Fibroblast of lung (primary cell): ENCODE results near the gene TMEM179. TPM values are rescaled to one million over a fixed set of nuclear protein-coding genes. Genes with fewer than 3 reads are reported as not detected.

Experiments used
- DNase-seq, 2 donors: peaks; one replicate each; pipeline versions ENCODE4 v3.0.0 to v3.0.0-alpha.2; 2010; ENCODE audit warnings: low read depth in 2 of 2
- H2AFZ ChIP-seq: 2 replicates; pipeline ENCODE4 v1.5.1; 2012; ENCODE audit warnings: low read length, control low read depth, inconsistent platforms
- H3K27ac ChIP-seq: 2 replicates; pipeline ENCODE4 v1.5.1; 2011; ENCODE audit warnings: low read length, control low read depth; ENCODE audit not compliant: insufficient read depth
- H3K27me3 ChIP-seq: 2 replicates; pipeline ENCODE4 v1.5.1; 2011; ENCODE audit warnings: mild to moderate bottlenecking, low read length; ENCODE audit not compliant: control insufficient read depth, insufficient read depth
- H3K36me3 ChIP-seq: 2 replicates; pipeline ENCODE4 v1.5.1; 2011; ENCODE audit warnings: low read length; ENCODE audit not compliant: control insufficient read depth, insufficient read depth
- H3K4me1 ChIP-seq: 2 replicates; pipeline ENCODE4 v1.5.1; 2011; ENCODE audit warnings: low read length; ENCODE audit not compliant: control insufficient read depth, insufficient read depth; ENCODE audit errors: extremely low read depth
- H3K4me2 ChIP-seq: 2 replicates; pipeline ENCODE4 v1.5.1; 2011; ENCODE audit warnings: low read length, control low read depth; ENCODE audit not compliant: insufficient read depth; ENCODE audit errors: extremely low read depth
- H3K4me3 ChIP-seq, 4 experiments: fragments of 200-600 bp in 1 of 4; sonication (generic) in 1 of 4; replicated peaks in 1 of 4; 2 replicates each; pipeline ENCODE4 v1.5.1; 2011 to 2016; ENCODE audit warnings: low read length in 4 of 4, low read depth in 3 of 4, mild to moderate bottlenecking in 3 of 4, control low read depth in 2 of 4, inconsistent platforms in 1 of 4, mixed read lengths in 1 of 4; ENCODE audit not compliant: insufficient read depth in 1 of 4; ENCODE audit errors: control extremely low read depth in 1 of 4
- H3K79me2 ChIP-seq: 2 replicates; pipeline ENCODE4 v1.5.1; 2012; ENCODE audit warnings: mild to moderate bottlenecking, low read length, inconsistent platforms; ENCODE audit not compliant: control insufficient read depth, insufficient read depth
- H3K9ac ChIP-seq: 2 replicates; pipeline ENCODE4 v1.5.1; 2011; ENCODE audit warnings: mild to moderate bottlenecking, low read length, control low read depth; ENCODE audit not compliant: insufficient read depth
- H3K9me3 ChIP-seq: 2 replicates; pipeline ENCODE4 v1.5.1; 2012; ENCODE audit warnings: low read depth, low read length; ENCODE audit not compliant: control insufficient read depth, insufficient read depth
- H4K20me1 ChIP-seq: 2 replicates; pipeline ENCODE4 v1.5.1; 2011; ENCODE audit warnings: low read length; ENCODE audit not compliant: control insufficient read depth, insufficient read depth; ENCODE audit errors: extremely low read depth
- CTCF ChIP-seq, 2 donors: IDR thresholded peaks in 1 of 2; conservative IDR thresholded peaks in 1 of 2; 1 replicate in 1 of 2; 2 replicates in 1 of 2; pipeline ENCODE4 v1.5.1; 2011 to 2012; ENCODE audit warnings: low read length in 2 of 2, control low read depth in 1 of 2, inconsistent platforms in 1 of 2, low read depth in 1 of 2, mild to moderate bottlenecking in 1 of 2
- EZH2 ChIP-seq: IDR thresholded peaks from 2 replicates; pipeline ENCODE4 v1.5.1; 2012; ENCODE audit warnings: low read length, control low read depth, mild to moderate bottlenecking; ENCODE audit errors: missing control alignments
- polyA plus RNA-seq, 2 donors: library from polyadenylated mRNA; depleted of rRNA in 1 of 2; stranded (reverse) in 1 of 2; unstranded in 1 of 2; fragments of >200 nt; gene quantifications; 2 replicates each; pipeline ENCODE4 v1.2.1, GENCODE V29; 2011 to 2012; ENCODE audit warnings: missing spikeins in 1 of 2
- total RNA-seq: library from RNA; depleted of rRNA; stranded (reverse); fragments of >200 nt; gene quantifications from 2 replicates; pipeline ENCODE4 v1.2.1, GENCODE V29; 2014

TMEM179 gene
- total and polyA plus RNA-seq, 2 donors (not counting 1 experiment from before 2014, with no cell fraction given) = under 0.01 to 0.03 TPM

GRCh38 chr14:104555430-104556255, 48.9 kb downstream of the TMEM179 start:
- H3K27ac ChIP-seq = no peak overlapping the region
- TF ChIP-seq EZH2 = no peak
- TF ChIP-seq CTCF (conservative IDR thresholded peaks at IDR 0.05 in 1 of 2, IDR thresholded peaks at IDR 0.05 in 1 of 2; ENCODE audit: low read depth in 1 of 2, low read length in 2 of 2) = no peak

GRCh38 chr14:104554608-104555429, 49.8 kb downstream of the TMEM179 start:
- H3K4me2 ChIP-seq = no peak overlapping the region
- no peaks in the 10 kb centered on the region for H3K79me2 ChIP-seq
- H3K9me3 ChIP-seq = no peaks in the 10 kb centered on the region
- no peak for TF ChIP-seq CTCF (conservative IDR thresholded peaks at IDR 0.05 in 1 of 2, IDR thresholded peaks at IDR 0.05 in 1 of 2; ENCODE audit: low read depth in 1 of 2, low read length in 2 of 2)
- TF ChIP-seq EZH2 = no peak
- H3K9ac ChIP-seq = no peak overlapping the region
- no peaks in the 10 kb centered on the region for H3K4me1 ChIP-seq
- DNase-seq = no peak
- no peak overlapping the region for H3K27ac ChIP-seq
- H3K4me3 ChIP-seq = no peak overlapping the region
- H2AFZ ChIP-seq = no peak overlapping the region
- H3K27me3 ChIP-seq = no peaks in the 10 kb centered on the region
- H3K36me3 ChIP-seq = no peaks in the 10 kb centered on the region
- H4K20me1 ChIP-seq = no peaks in the 10 kb centered on the region

More at GRCh38 chr14:104555430-104556255, 48.9 kb downstream of the TMEM179 start:
- Histone ChIP-seq H4K20me1 (no peaks in the 10 kb centered on the region), H3K4me2 (no peak overlapping the region), H3K27me3 (no peaks in the 10 kb centered on the region), H3K4me1 (no peaks in the 10 kb centered on the region), H3K4me3 (no peak overlapping the region), H3K79me2 (no peaks in the 10 kb centered on the region), H3K9me3 (no peaks in the 10 kb centered on the region), H3K9ac (no peak overlapping the region), H2AFZ (no peak overlapping the region), H3K36me3 (no peaks in the 10 kb centered on the region)
- DNase-seq = no peak

- H3K4me3 ChIP-seq = no peak overlapping the region
- no peak for DNase-seq
Measured at GRCh38 chr14:104554088-104554607, 50.4 kb downstream of the TMEM179 start.

More at GRCh38 chr14:104554088-104554607, 50.4 kb downstream of the TMEM179 start:
- Histone ChIP-seq H3K4me2 (no peak overlapping the region), H3K79me2 (no peaks in the 10 kb centered on the region), H2AFZ (no peak overlapping the region), H3K9me3 (no peaks in the 10 kb centered on the region), H3K4me1 (no peaks in the 10 kb centered on the region), H3K36me3 (no peaks in the 10 kb centered on the region), H3K27me3 (no peaks in the 10 kb centered on the region), H4K20me1 (no peaks in the 10 kb centered on the region), H3K9ac (no peak overlapping the region), H3K27ac (no peak overlapping the region)
- TF ChIP-seq EZH2 (no peak), CTCF (conservative IDR thresholded peaks at IDR 0.05 in 1 of 2, IDR thresholded peaks at IDR 0.05 in 1 of 2; ENCODE audit: low read depth in 1 of 2, low read length in 2 of 2) (no peak)
